Activated naive CD8-positive, alpha-beta T cell (primary cell): ENCODE results near the gene MBOAT7.
"Not testable (repeated sequence)": the region's sequence is repeated elsewhere in the genome, so short reads cannot be mapped to it uniquely, and the experiment has no call there.

Experiments used
- H3K27ac Mint-ChIP-seq: one replicate; pipeline ENCODE4 v1.8.0; 2021; ENCODE audit warnings: mixed read lengths
- H3K27me3 Mint-ChIP-seq: one replicate; pipeline ENCODE4 v1.8.0; 2021; ENCODE audit warnings: mixed read lengths
- H3K36me3 Mint-ChIP-seq: one replicate; pipeline ENCODE4 v1.8.0; 2021; ENCODE audit warnings: mixed read lengths
- H3K4me1 Mint-ChIP-seq: one replicate; pipeline ENCODE4 v1.8.0; 2021; ENCODE audit warnings: low read depth, mixed read lengths
- H3K4me3 Mint-ChIP-seq: one replicate; pipeline ENCODE4 v1.8.0; 2021; ENCODE audit warnings: mild to moderate bottlenecking, mixed read lengths
- H3K9me3 Mint-ChIP-seq: one replicate; pipeline ENCODE4 v1.8.0; 2021; ENCODE audit warnings: low read depth, mixed read lengths

MBOAT7 gene

DNA sequence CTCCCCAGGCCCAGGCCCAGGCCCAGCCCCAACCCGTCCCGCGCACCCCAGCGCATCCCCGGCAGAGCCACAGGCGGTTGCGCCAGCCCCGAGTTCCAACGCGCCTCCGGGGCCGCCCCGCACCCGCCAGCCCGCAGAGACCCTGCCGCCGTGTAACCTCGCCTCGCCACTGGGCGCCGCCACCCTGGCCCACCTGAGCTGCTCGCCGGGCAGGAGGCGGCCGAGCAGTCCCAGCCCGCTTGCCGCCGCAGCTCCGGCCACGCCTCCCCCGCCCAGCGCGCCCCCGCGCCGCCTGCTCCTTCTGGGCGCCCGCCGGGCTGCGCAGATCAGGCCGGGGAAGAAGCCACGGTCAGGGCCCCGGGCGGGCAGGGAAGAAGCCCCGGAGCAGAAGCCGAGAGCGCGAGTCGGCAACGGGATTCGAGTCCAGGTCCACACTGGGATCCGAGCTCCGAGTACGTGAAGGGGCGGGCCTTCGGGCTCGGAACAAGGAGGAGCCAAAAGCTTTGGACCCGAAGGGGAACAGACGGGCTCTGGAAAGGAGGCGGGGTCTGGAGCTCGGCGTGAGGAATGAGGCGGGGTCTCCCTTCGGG, at the start of gene MBOAT7:
MBOAT7 (minus strand) TSS at position 436 of the 590 bp plus-strand sequence. CDS start 1,072 bp downstream, outside the sequence.
- Mint-ChIP-seq H3K27me3 (no peaks in the 10 kb centered on the region), H3K27ac (peak within 1 kb of the TSS; percentile 100), H3K36me3 (no peaks in the 10 kb centered on the region), H3K4me1 (peaks cover 34% of the 10 kb centered on the region), H3K9me3 (no peaks in the 10 kb centered on the region), H3K4me3 (peak within 1 kb of the TSS; percentile 93)

DNA sequence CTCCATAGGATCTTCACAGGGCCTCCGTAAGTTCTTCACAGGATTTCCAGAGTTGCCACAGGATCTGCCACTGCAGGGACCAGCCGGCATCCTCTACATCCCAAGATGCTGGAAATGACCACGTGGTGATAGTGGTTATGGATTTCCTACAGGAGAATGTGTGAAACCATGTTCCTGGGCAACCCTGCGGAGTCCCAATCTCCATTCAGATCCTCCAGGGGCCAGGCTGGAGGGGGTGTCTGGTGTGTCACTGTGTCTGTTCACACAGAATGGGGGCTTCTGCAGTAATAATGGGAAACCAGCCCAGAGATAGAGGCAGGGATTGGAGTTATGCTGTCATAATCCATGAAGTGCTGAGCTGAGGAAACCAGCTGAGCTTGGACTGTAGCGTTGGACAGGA, 44.6 kb upstream of the MBOAT7 start:
- Mint-ChIP-seq H3K9me3 (no peaks in the 10 kb centered on the region), H3K36me3 (no peaks in the 10 kb centered on the region), H3K27me3 (peaks cover 11% of the 10 kb centered on the region), H3K4me3 (no peak overlapping the region), H3K4me1 (peaks cover 8% of the 10 kb centered on the region), H3K27ac (no peak overlapping the region)

DNA sequence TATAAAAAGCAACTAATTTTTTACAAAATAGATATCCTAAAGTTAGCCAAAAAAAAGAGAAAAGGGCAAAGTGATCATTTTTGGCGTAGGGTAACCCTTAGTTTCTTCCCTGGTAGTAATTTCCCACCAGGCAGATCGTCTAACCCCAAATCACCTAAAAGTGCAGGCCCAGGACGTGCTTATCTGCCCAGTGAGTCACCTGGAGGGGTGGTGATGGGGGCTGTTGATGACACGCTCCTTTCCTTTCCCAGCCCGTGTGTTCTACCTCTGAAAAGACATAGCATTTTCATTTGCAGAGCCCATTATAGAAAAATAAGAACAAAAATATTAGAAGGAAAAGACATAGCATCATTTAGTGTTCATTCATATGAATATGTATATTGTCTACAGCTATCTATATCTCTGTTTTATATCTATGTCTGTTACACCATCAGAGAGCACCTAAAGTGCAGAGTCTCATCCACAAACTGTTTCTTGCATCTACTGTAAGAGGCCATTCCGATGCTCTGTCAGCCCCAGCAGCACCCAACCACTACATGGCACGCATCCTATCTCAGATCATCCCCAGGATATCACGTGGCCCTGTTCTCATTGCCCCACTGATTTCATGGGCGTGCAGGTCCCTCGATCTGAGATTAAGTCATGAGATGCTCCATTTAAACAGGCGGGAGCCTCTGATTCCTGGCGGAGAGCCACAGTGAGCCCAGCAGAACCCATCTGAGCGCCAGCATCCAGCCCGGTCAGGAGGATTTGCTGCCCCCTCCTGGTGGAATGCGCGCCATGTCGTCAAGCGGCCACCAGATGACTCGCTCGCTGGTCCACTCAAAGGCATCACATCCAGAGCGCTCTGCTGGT, 41.9 kb upstream of the MBOAT7 start:
- Mint-ChIP-seq H3K27ac (no peak overlapping the region), H3K4me3 (no peak overlapping the region), H3K9me3 (no peaks in the 10 kb centered on the region), H3K4me1 (peaks cover 8% of the 10 kb centered on the region), H3K27me3 (peaks cover 9% of the 10 kb centered on the region), H3K36me3 (no peaks in the 10 kb centered on the region)

DNA sequence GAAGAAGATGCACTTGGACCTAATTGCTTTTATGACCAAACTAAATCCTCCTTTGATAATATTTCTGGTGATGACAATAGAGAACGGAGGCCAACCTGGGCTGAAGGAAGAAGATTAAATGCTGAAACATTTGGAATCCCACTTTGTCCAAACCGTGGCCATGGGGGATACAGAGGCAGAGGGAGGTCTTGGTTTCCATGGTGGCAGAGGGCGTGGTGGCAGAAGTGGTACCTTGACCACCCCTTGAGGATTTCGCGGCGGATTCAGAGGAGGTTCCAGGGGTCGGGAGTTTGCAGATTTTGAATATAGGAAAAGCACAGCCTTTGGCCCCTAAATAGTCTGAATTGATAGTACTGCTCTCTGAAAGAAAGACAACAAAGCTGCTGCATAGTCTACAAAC, 40.7 kb upstream of the MBOAT7 start:
- peaks cover 8% of the 10 kb centered on the region for H3K4me1 Mint-ChIP-seq
- no peaks in the 10 kb centered on the region for H3K9me3 Mint-ChIP-seq
- no peak overlapping the region for H3K27ac Mint-ChIP-seq
- no peaks in the 10 kb centered on the region for H3K36me3 Mint-ChIP-seq
- H3K27me3 Mint-ChIP-seq: peaks cover 9% of the 10 kb centered on the region
- no peak overlapping the region for H3K4me3 Mint-ChIP-seq

GRCh38 chr19:54229146-54229545, 39.8 kb upstream of the MBOAT7 start:
- H3K27ac Mint-ChIP-seq: no peak overlapping the region
- peaks cover 5% of the 10 kb centered on the region for H3K27me3 Mint-ChIP-seq

GRCh38 chr19:54224619-54225018, 35.2 kb upstream of the MBOAT7 start:
- H3K27me3 Mint-ChIP-seq, H3K4me3 Mint-ChIP-seq, H3K4me1 Mint-ChIP-seq, H3K27ac Mint-ChIP-seq, H3K9me3 Mint-ChIP-seq, H3K36me3 Mint-ChIP-seq: not testable (repeated sequence)

More at GRCh38 chr19:54229146-54229545, 39.8 kb upstream of the MBOAT7 start:
- peaks cover 8% of the 10 kb centered on the region for H3K4me1 Mint-ChIP-seq
- no peaks in the 10 kb centered on the region for H3K36me3 Mint-ChIP-seq
- no peak overlapping the region for H3K4me3 Mint-ChIP-seq
- H3K9me3 Mint-ChIP-seq: no peaks in the 10 kb centered on the region

- H3K27ac Mint-ChIP-seq, H3K4me3 Mint-ChIP-seq, H3K4me1 Mint-ChIP-seq, H3K27me3 Mint-ChIP-seq, H3K9me3 Mint-ChIP-seq, H3K36me3 Mint-ChIP-seq: not testable (repeated sequence)
Measured at GRCh38 chr19:54223937-54224281, 34.5 kb upstream of the MBOAT7 start.

DNA sequence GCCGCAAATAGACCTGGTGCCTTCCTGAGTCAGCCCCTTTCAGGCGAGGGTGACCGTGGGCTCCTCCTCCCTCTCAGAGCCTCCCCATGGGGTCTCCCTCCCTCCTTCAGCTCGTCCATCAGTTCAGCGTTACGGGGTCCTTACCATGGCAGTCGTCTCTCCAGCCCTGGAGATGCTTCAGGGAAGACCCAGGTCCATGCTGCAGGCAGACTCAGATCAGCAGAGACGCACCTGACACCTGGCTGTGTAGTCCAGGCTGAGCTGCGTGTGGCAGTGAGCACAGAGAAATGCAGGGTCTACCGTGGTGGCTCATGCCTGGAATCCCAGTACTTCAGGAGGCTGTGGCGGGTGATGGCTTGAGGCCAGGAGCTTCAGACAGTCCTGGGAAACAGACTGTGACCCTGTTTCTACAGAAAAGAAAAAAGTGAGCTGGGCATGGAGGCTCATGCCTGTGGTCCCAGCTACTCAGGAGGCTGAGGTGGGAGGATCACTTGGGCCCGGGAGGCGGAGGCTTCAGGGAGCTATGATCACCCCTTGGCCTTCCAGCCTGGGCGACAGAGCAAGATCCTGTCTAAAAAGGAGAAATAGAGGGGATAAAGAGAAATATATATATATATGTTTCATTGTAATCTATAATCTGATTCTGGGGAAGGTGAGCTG, 34.0 kb upstream of the MBOAT7 start:
- H3K27me3 Mint-ChIP-seq, H3K27ac Mint-ChIP-seq, H3K36me3 Mint-ChIP-seq, H3K9me3 Mint-ChIP-seq, H3K4me1 Mint-ChIP-seq, H3K4me3 Mint-ChIP-seq: not testable (repeated sequence)

DNA sequence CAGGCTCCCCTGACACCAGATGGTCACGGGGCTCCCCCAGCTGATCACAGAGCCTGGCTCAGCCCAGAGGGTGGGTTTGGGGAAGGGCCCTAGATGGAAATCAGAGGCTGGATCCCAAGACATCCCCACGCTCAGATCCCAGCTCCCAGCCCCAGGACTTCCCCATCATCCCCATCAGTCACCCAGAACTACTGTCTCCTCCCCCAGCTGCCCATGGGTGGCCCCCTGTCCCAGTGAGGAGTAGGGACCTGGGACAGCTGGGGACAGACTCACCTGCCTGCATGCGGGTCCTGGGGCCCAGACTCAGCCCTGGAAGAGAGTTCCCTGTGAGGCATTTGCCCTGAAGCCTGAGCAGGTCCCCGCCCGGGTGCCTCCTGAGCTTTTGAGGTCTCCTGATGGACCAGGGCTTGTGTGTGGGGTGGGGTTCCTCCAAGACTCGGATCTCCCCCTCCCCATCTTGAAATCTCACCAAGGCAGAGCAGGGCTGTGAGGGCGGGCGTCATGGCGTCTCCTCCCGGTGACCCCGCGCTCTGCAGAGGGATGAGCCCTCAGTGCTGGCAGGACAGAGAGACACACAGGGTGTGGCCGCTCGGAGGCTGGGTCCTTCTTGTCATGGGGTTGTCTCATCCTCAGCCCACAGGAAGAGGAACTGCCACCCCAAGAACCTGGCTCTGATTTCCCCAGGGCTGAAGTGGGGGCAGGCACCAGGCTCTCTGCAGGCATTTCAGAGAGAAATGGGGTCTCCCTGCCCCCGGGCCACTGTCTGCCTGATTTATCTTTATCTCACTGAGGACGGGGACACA, 33.3 kb upstream of the MBOAT7 start, which contains the start of gene LILRB3:
LILRB3 (minus strand) TSS at position 534 of the 803 bp plus-strand sequence; CDS start at position 503, 31 bp downstream.
- H3K27me3 Mint-ChIP-seq, H3K27ac Mint-ChIP-seq, H3K9me3 Mint-ChIP-seq, H3K36me3 Mint-ChIP-seq, H3K4me3 Mint-ChIP-seq, H3K4me1 Mint-ChIP-seq: not testable (repeated sequence)

- H3K4me3 Mint-ChIP-seq, H3K36me3 Mint-ChIP-seq, H3K4me1 Mint-ChIP-seq, H3K27ac Mint-ChIP-seq, H3K9me3 Mint-ChIP-seq, H3K27me3 Mint-ChIP-seq: not testable (repeated sequence)
Measured at GRCh38 chr19:54221947-54222346, 32.6 kb upstream of the MBOAT7 start.

GRCh38 chr19:54219702-54220101, 30.3 kb upstream of the MBOAT7 start:
- not testable (repeated sequence) for H3K27me3 Mint-ChIP-seq, H3K9me3 Mint-ChIP-seq

DNA sequence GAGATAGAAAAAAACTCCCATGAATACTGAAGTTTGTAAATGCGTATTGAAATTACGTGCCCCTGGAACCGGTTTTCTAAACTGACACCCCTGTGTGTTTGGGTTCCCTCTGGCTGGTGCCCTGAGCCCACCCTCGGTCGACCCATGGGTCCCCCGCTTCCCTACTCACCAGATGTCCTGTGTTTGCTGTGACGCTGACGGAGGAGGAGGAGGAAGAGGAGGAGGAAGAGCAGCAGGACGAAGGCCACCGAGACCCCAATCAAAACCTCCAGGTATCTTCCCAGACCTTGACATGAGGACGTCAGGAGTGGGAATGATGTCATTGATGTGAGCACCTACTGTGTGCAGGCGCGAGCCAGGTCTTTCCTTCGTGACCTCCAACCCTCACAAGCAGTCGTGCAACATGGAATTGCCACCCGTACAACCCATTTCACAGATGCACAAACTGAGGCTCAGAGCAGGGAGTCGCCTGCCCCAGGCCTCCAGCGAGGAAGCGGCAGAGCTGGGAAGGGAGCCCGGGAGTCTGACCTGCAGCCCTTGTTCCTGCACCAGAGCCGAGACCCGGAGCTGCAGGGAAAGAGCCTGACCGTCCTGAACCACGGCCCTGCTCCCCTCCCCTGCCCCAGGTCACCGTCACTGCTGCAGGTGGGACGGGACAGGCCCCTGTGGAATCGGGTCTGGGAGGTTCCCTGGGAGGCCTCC, 29.7 kb upstream of the MBOAT7 start:
- peaks cover 3% of the 10 kb centered on the region for H3K27me3 Mint-ChIP-seq
- no peak overlapping the region for H3K27ac Mint-ChIP-seq
- peaks cover 3% of the 10 kb centered on the region for H3K4me1 Mint-ChIP-seq
- no peak overlapping the region for H3K4me3 Mint-ChIP-seq
- peaks cover 3% of the 10 kb centered on the region for H3K36me3 Mint-ChIP-seq
- H3K9me3 Mint-ChIP-seq: no peaks in the 10 kb centered on the region

More at GRCh38 chr19:54219702-54220101, 30.3 kb upstream of the MBOAT7 start:
- H3K4me3 Mint-ChIP-seq, H3K4me1 Mint-ChIP-seq, H3K27ac Mint-ChIP-seq, H3K36me3 Mint-ChIP-seq: not testable (repeated sequence)

DNA sequence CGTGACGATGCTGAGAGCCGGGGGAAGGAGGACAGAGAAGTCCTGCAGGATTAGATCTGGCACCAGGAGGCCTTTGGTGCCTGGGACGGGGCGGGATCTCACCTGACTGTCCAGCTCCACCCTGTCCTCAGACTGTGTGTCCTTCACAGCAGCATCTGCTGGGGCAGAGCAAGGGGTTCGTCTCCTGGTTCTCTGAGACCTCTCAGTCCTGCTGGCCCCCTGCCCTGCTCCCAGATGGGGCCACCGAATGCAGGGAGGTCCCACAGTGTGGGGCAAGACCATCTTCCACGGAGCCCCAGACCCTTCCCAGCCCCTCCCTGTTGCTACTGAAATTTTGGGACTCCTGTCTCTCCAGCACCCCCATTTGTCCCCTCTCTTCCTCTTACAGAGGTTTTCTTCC, 28.9 kb upstream of the MBOAT7 start:
- no peaks in the 10 kb centered on the region for H3K27me3 Mint-ChIP-seq
- peaks cover 3% of the 10 kb centered on the region for H3K36me3 Mint-ChIP-seq
- H3K4me1 Mint-ChIP-seq: peaks cover 1% of the 10 kb centered on the region
- H3K27ac Mint-ChIP-seq: no peak overlapping the region
- no peaks in the 10 kb centered on the region for H3K9me3 Mint-ChIP-seq
- H3K4me3 Mint-ChIP-seq: no peak overlapping the region

- not testable (repeated sequence) for H3K9me3 Mint-ChIP-seq, H3K27me3 Mint-ChIP-seq, H3K36me3 Mint-ChIP-seq, H3K4me1 Mint-ChIP-seq, H3K4me3 Mint-ChIP-seq, H3K27ac Mint-ChIP-seq
Measured at GRCh38 chr19:54217517-54218247, 28.3 kb upstream of the MBOAT7 start.
